ENCODE measurements around the gene KLHL1. TPM values are rescaled to one million over a fixed set of nuclear protein-coding genes. Genes with fewer than 3 reads are reported as not detected.

KLHL1 gene
- total and polyA plus RNA-seq, 2 of the 4 experiments (the other 2 are of a cell fraction), result not detected

DNA sequence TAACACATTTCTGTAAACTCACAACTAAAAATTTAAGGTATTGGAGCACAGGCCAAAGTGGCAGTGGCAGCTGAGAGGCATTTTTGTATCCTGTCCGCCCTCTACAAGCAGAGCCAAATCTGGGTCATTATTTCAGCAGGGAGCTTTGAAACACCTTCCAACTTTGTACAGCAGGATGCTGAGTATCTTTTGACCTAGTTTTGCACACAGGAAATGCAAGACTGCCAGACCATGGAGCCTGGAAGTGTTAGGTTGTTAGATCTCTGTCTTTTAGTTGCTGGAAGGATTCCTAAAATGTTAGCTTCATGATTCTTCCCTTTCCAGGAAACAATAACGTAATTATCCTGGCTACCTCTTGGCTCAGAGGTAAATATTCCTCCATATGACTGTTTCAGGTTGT is 149.2 kb downstream of the KLHL1 start:
- Histone ChIP-seq H3K9me1 (ENCODE audit: insufficient read depth, low read length) (no peaks in the 10 kb centered on the region), H4K20me1 (ENCODE audit: insufficient read depth, low read length) (no peaks in the 10 kb centered on the region), H3K9me3 (ENCODE audit: control insufficient read depth, insufficient read depth, low read length) (0 out of 2 replicates have a peak, but pooled peaks cover 2% of the 10 kb centered on the region), H2BK5ac (ENCODE audit: low read depth, low read length, poor library complexity, severe bottlenecking) (no peak overlapping the region), H4K5ac (ENCODE audit: low read depth, low read length) (no peak overlapping the region), H3K27me3 (ENCODE audit: control insufficient read depth, insufficient read depth, low read length) (no peaks in the 10 kb centered on the region), H3K4me1 (ENCODE audit: control insufficient read depth, insufficient read depth, low read length) (no peaks in the 10 kb centered on the region), H3K14ac (replicated peaks; ENCODE audit: low read depth, low read length) (no peak overlapping the region), H3K4me2 (ENCODE audit: low read depth, low read length) (no peak overlapping the region), H4K8ac (ENCODE audit: low read depth in 2 of 2, low read length in 2 of 2) (no peak overlapping the region), H2AK9ac (replicated peaks; ENCODE audit: low read depth, low read length, poor library complexity) (no peak overlapping the region), H3K4me3 (ENCODE audit: insufficient read depth, low read depth, low read length) (no peak overlapping the region), H2BK120ac (ENCODE audit: low read depth, low read length) (no peak overlapping the region), H3K56ac (ENCODE audit: extremely low read depth, insufficient read depth, low read length) (no peak overlapping the region), H3K18ac (ENCODE audit: low read depth, low read length) (no peak overlapping the region), H2BK15ac (ENCODE audit: low read depth, low read length) (no peak overlapping the region), H3K27ac (ENCODE audit: insufficient read depth, low read length) (no peak overlapping the region), H3K9ac (ENCODE audit: low read depth, low read length) (no peak overlapping the region), H3K36me3 (ENCODE audit: control insufficient read depth, insufficient read depth, low read length) (no peaks in the 10 kb centered on the region), H2AK5ac (ENCODE audit: low read depth, low read length) (no peak overlapping the region), H2AFZ (replicated peaks; ENCODE audit: low read length, poor library complexity) (no peak overlapping the region), H3K79me1 (ENCODE audit: low read depth in 1 of 2, low read length in 2 of 2) (no peaks in the 10 kb centered on the region), H3K4ac (ENCODE audit: low read depth, low read length) (no peak overlapping the region), H3K23ac (ENCODE audit: low read depth, low read length) (no peak overlapping the region), H2BK20ac (ENCODE audit: low read depth, low read length) (no peak overlapping the region), H4K91ac (ENCODE audit: insufficient read depth, low read depth, low read length) (no peak overlapping the region)
- no peak for ATAC-seq (ENCODE audit: low read depth)
- TF ChIP-seq RFX5 (IDR thresholded peaks at IDR 0.05; ENCODE audit: low read depth, low read length), result no peak
- TF ChIP-seq CEBPB (IDR thresholded peaks at IDR 0.05; ENCODE audit: low read depth, low read length), result no peak
- no peak for TF ChIP-seq BHLHE40 (IDR thresholded peaks at IDR 0.05; ENCODE audit: low read depth, low read length)
- TF ChIP-seq MAZ (IDR thresholded peaks at IDR 0.05; ENCODE audit: borderline replicate concordance, low read depth, low read length), result no peak
- TF ChIP-seq MAFK (IDR thresholded peaks at IDR 0.05; ENCODE audit: low read depth, low read length), result no peak
- TF ChIP-seq, protein P1, sequence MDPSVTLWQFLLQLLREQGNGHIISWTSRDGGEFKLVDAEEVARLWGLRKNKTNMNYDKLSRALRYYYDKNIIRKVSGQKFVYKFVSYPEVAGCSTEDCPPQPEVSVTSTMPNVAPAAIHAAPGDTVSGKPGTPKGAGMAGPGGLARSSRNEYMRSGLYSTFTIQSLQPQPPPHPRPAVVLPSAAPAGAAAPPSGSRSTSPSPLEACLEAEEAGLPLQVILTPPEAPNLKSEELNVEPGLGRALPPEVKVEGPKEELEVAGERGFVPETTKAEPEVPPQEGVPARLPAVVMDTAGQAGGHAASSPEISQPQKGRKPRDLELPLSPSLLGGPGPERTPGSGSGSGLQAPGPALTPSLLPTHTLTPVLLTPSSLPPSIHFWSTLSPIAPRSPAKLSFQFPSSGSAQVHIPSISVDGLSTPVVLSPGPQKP (IDR thresholded peaks at IDR 0.05; ENCODE audit: borderline replicate concordance, low read depth, low read length), result no peak
- no peak for TF ChIP-seq CHD1 (IDR thresholded peaks at IDR 0.05; ENCODE audit: low read depth, low read length)
- TF ChIP-seq SMC3 (IDR thresholded peaks at IDR 0.05; ENCODE audit: low read depth, low read length), result no peak
- ChIA-PET POLR2A (ENCODE audit: unreplicated experiment) (no interaction called here), CTCF (no interaction called here)
- in situ Hi-C loops (cut with MboI; ENCODE audit: low sequenced_read_pairs), result no loop called here
- no peak for DNase-seq
- no CpG with 5 or more reads among the region's 2 CpGs for WGBS, 2 experiments (ENCODE audit: extremely low coverage in 2 of 2, insufficient read length in 1 of 2)
- dilution Hi-C loops (cut with HindIII; ENCODE audit: low sequenced_read_pairs, unreplicated experiment), result no loop called here
- intact Hi-C loops (cut with micrococcal nuclease), result no loop called here
- no TSS peak for BruUV-seq (replicated peaks)
